ENCODE results near the gene SMPD4.
"Not testable (repeated sequence)": the region's sequence is repeated elsewhere in the genome, so short reads cannot be mapped to it uniquely, and the experiment has no call there.

The SMPD4 gene

GRCh38 chr2:130152816-130153595 lies 28.4 kb downstream of the SMPD4 start:
- Histone ChIP-seq H3K9me3 (ENCODE audit: low read depth, low read length) (no peaks in the 10 kb centered on the region), H3K36me3 (ENCODE audit: insufficient read depth, low read length) (no peaks in the 10 kb centered on the region; the same call in 1 of the 2 replicates), H3K9ac (ENCODE audit: insufficient read length) (no peak overlapping the region), H3K4me3 (no peak overlapping the region), H3K27ac (no peak overlapping the region)
- TF ChIP-seq EZH2 (IDR thresholded peaks at IDR 0.05), result no peak
- no peak for TF ChIP-seq POLR2AphosphoS5 (IDR thresholded peaks at IDR 0.05; ENCODE audit: borderline replicate concordance, low read depth, low read length)
- TF ChIP-seq FOXP2 (optimal IDR thresholded peaks at IDR 0.05; ENCODE audit: control extremely low read depth, extremely low read length, insufficient read depth), result no peak
- DNase-seq (ENCODE audit: low read depth, low spot score), result no peak

GRCh38 chr2:130152136-130152815 lies 29.1 kb downstream of the SMPD4 start:
- H3K9me3 ChIP-seq (ENCODE audit: low read depth, low read length); H3K4me3 ChIP-seq; H3K9ac ChIP-seq (ENCODE audit: insufficient read length); H3K27ac ChIP-seq; H3K36me3 ChIP-seq (ENCODE audit: insufficient read depth, low read length); DNase-seq (ENCODE audit: low read depth, low spot score): not testable (repeated sequence)

- H3K9ac ChIP-seq (ENCODE audit: insufficient read length); H3K27ac ChIP-seq; H3K4me3 ChIP-seq; H3K36me3 ChIP-seq (ENCODE audit: insufficient read depth, low read length); H3K9me3 ChIP-seq (ENCODE audit: low read depth, low read length); DNase-seq (ENCODE audit: low read depth, low spot score): not testable (repeated sequence)
Observed at GRCh38 chr2:130151145-130151512, 30.3 kb downstream of the SMPD4 start.

GRCh38 chr2:130150181-130151144 lies 30.9 kb downstream of the SMPD4 start:
- Histone ChIP-seq H3K27ac (no peak overlapping the region), H3K9me3 (ENCODE audit: low read depth, low read length) (no peaks in the 10 kb centered on the region), H3K4me3 (no peak overlapping the region), H3K36me3 (ENCODE audit: insufficient read depth, low read length) (no peaks in the 10 kb centered on the region; the same call in 1 of the 2 replicates), H3K9ac (ENCODE audit: insufficient read length) (no peak overlapping the region)
- DNase-seq (ENCODE audit: low read depth, low spot score), result no peak
- no peak for TF ChIP-seq FOXP2 (optimal IDR thresholded peaks at IDR 0.05; ENCODE audit: control extremely low read depth, extremely low read length, insufficient read depth)
- TF ChIP-seq POLR2AphosphoS5 (IDR thresholded peaks at IDR 0.05; ENCODE audit: borderline replicate concordance, low read depth, low read length), result no peak

- not testable (repeated sequence) for H3K9ac ChIP-seq (ENCODE audit: insufficient read length); H3K36me3 ChIP-seq (ENCODE audit: insufficient read depth, low read length); DNase-seq (ENCODE audit: low read depth, low spot score); H3K9me3 ChIP-seq (ENCODE audit: low read depth, low read length); H3K27ac ChIP-seq; H3K4me3 ChIP-seq
Observed at GRCh38 chr2:130148515-130148914, 32.9 kb downstream of the SMPD4 start.

- H3K4me3 ChIP-seq, result peak within 1 kb of the TSS; percentile 61
- not testable (repeated sequence) for H3K9ac ChIP-seq (ENCODE audit: insufficient read length); H3K27ac ChIP-seq; H3K36me3 ChIP-seq (ENCODE audit: insufficient read depth, low read length); H3K9me3 ChIP-seq (ENCODE audit: low read depth, low read length); DNase-seq (ENCODE audit: low read depth, low spot score)
Observed at GRCh38 chr2:130145006-130145414, 36.4 kb downstream of the SMPD4 start, which contains the start of gene CCDC74B. Gene CCDC74B, minus strand, starts transcription at chr2:130145112. Its CDS starts 116 bp downstream, at chr2:130144996.

- not testable (repeated sequence) for H3K9me3 ChIP-seq (ENCODE audit: low read depth, low read length); H3K27ac ChIP-seq; H3K36me3 ChIP-seq (ENCODE audit: insufficient read depth, low read length); DNase-seq (ENCODE audit: low read depth, low spot score); H3K4me3 ChIP-seq; H3K9ac ChIP-seq (ENCODE audit: insufficient read length)
Observed at GRCh38 chr2:130143266-130144039, 37.9 kb downstream of the SMPD4 start.

- not testable (repeated sequence) for H3K4me3 ChIP-seq; H3K9ac ChIP-seq (ENCODE audit: insufficient read length); H3K36me3 ChIP-seq (ENCODE audit: insufficient read depth, low read length); H3K9me3 ChIP-seq (ENCODE audit: low read depth, low read length); DNase-seq (ENCODE audit: low read depth, low spot score); H3K27ac ChIP-seq
Observed at GRCh38 chr2:130142396-130143265, 38.8 kb downstream of the SMPD4 start.

- not testable (repeated sequence) for DNase-seq (ENCODE audit: low read depth, low spot score); H3K27ac ChIP-seq; H3K36me3 ChIP-seq (ENCODE audit: insufficient read depth, low read length); H3K4me3 ChIP-seq; H3K9ac ChIP-seq (ENCODE audit: insufficient read length); H3K9me3 ChIP-seq (ENCODE audit: low read depth, low read length)
Observed at GRCh38 chr2:130141645-130142370, 39.6 kb downstream of the SMPD4 start.

GRCh38 chr2:130141002-130141401 lies 40.4 kb downstream of the SMPD4 start:
- not testable (repeated sequence) for H3K4me3 ChIP-seq; DNase-seq (ENCODE audit: low read depth, low spot score); H3K9me3 ChIP-seq (ENCODE audit: low read depth, low read length); H3K9ac ChIP-seq (ENCODE audit: insufficient read length); H3K27ac ChIP-seq; H3K36me3 ChIP-seq (ENCODE audit: insufficient read depth, low read length)

GRCh38 chr2:130140516-130140915 lies 40.9 kb downstream of the SMPD4 start:
- not testable (repeated sequence) for DNase-seq (ENCODE audit: low read depth, low spot score); H3K9ac ChIP-seq (ENCODE audit: insufficient read length); H3K36me3 ChIP-seq (ENCODE audit: insufficient read depth, low read length); H3K27ac ChIP-seq; H3K4me3 ChIP-seq; H3K9me3 ChIP-seq (ENCODE audit: low read depth, low read length)
